Lower leg skin (tissue), 4 donors: ENCODE measurements around the gene AHRR. TPM values are rescaled to one million over a fixed set of nuclear protein-coding genes. Genes with fewer than 3 reads are reported as not detected.
A peak's percentile ranks its signal among the peaks of the same experiment; 100 is the strongest.

Experiments used
- DNase-seq, 2 donors: peaks; one replicate each; pipeline ENCODE4 v3.0.0-alpha.2; 2019; ENCODE audit warnings: low spot score in 2 of 2
- H3K4me3 ChIP-seq: fragments of 200-600 bp; sonication (generic); 2 replicates; pipeline ENCODE4 v1.5.1; 2017; ENCODE audit warnings: mild to moderate bottlenecking, low read depth; ENCODE audit not compliant: poor library complexity, severe bottlenecking
- CTCF ChIP-seq, 3 donors: fragments of 450-650 bp; IDR thresholded peaks; one replicate each; pipeline ENCODE4 v1.5.1; 2016; ENCODE audit warnings: antibody characterized with exemption in 3 of 3, mild to moderate bottlenecking in 3 of 3, moderate library complexity in 2 of 3
- POLR2A ChIP-seq, 2 donors: fragments of 450-650 bp; IDR thresholded peaks; one replicate each; pipeline ENCODE4 v1.6.1; 2016 to 2017; ENCODE audit warnings: antibody characterized with exemption in 2 of 2, mild to moderate bottlenecking in 1 of 2, moderate library complexity in 1 of 2
- WGBS, 2 donors: methylation state at CpG; one replicate each; pipeline ENCODE4 v1.1.5; 2018; 5-methylcytosine and 5-hydroxymethylcytosine counted together
- intact Hi-C: fragments of 100-400 bp; cut with DNase I; formaldehyde crosslinking; loops from one replicate; pipeline ENCODE4 v1.15.0; 2023; ENCODE audit warnings: low total_unique reads
- total RNA-seq, 4 donors: library from RNA; depleted of rRNA; stranded (reverse); fragments of >200 nt; gene quantifications; one replicate each; pipeline ENCODE4 v1.1.0, GENCODE V29; 2016

Gene AHRR
- total RNA-seq, 4 donors from 2014 or later: 3.6 to 19.6 (median 6.0) TPM

DNA sequence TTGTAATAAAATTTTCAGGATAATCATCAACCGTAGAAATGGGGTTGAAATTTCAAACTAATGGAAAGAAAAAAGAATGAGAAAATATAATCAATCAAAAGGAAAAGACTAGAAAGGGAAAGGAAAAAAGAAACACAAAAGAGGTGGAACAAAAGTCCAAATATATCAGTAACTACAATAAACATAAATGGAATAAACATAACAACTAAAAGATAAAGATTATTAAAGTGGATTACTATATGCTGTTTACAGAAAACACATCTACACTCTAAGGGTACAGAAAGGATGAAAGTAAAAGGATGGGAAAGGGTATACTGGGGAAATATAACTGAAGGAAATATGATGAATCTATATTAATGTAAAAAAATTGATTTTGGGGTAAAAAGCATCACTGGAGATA lies 43.0 kb downstream of the AHRR start:
- 92 to 98% methylated on average over 1 of the region's 1 CpG for WGBS, 2 donors
- H3K4me3 ChIP-seq: no peak overlapping the region
- no peak for TF ChIP-seq CTCF (IDR thresholded peaks at IDR 0.05)
- no peak for TF ChIP-seq POLR2A (IDR thresholded peaks at IDR 0.05)
- DNase-seq: no peak
- intact Hi-C loops: no loop called here

DNA sequence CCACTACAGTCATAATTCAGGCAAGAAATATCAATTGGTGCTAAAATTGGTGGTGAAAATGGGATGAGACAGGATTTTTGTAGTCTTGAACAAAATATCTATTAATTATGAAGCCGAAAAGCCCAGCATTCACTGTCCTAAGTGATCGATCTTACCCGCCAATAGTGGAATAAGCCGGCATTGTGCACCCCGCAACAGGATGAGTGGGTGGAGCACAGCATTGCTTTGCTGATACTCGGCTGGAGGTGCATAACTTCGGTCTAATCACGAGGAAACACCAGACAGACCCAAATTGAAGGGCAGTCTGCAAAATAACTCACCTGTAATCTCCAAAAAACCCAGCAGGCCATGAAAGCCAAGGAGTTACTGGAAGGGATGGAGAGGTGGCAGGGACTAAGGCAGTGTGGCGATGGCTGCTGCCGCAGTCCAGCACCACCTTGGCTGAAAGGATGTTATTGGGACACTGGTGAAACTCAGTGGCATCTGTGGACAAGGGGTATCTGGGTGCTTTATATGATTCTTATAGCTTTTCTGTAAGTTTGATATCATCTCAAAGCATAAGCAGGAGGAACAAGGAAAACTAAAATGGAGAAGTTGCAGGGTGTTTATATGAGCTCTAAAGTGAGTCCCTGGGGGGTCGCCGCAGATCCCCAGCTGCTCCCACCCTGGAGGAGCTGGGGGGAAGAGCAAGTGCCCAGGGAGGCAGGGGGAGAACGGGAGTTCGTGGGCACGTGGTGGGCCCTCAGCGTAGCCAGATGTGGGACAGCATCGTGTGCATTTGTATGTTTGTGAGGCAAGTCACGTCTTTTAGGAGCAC lies 45.2 kb downstream of the AHRR start:
- TF ChIP-seq CTCF (IDR thresholded peaks at IDR 0.05): no peak
- no peak for TF ChIP-seq POLR2A (IDR thresholded peaks at IDR 0.05)
- WGBS, 2 donors: 85 to 91% methylated on average over 18 of the region's 18 CpGs
- H3K4me3 ChIP-seq: no peak overlapping the region
- peak in 1 of 2 donors; percentile 70 for DNase-seq
- intact Hi-C loops: no loop called here

- intact Hi-C loops: no loop called here
- TF ChIP-seq CTCF (IDR thresholded peaks at IDR 0.05) (no peak), POLR2A (IDR thresholded peaks at IDR 0.05) (no peak)
- WGBS, 2 donors: 88 to 92% methylated on average over 22 of the region's 22 CpGs
- peak; percentile 10 to 73 for DNase-seq
- no peak overlapping the region for H3K4me3 ChIP-seq
These were observed 46.0 kb downstream of the AHRR start for GRCh38 chr5:367358-368130.

DNA sequence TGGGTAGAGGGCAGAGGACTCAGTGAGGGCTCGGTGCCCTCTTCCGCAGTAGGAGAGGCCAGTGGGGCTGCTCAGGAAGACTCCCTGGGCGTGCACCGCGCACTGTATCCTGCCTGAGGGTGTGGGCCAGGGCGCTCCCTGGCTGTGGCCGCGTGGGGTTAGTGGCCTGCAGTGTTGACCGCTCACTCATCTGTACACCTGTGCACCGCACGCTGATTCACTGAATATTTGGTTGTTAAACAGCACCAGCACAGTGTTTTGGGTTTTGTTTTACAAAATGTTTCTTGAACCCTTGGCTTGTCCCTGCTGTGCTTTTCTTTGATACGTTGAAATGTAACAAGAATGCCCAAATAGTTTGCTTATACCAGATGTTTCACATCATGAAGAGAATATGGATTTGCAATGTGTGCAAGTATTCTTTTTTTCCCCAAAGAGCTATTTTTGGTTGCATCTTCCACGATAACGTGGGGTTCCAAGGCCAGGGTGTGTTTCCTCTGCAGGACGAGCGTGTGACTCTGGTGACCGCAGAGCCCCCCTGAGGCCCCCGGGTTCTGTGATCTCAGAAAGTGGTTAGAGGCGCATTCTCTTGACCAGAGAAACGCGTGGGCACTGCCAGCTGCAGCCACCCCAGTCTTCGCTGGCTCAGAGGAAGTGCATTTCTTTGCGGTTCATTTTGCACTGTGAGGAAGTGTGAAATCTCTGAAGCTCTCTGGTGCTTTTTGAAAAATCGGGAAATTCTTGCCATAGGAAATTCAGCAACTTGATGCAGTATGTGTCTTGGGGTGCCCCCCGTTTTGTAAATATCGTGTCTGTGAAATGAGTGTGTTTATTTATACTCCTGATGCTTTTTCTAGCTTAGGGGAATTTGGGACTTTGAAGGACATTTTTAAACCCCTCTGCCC lies 46.9 kb downstream of the AHRR start:
- WGBS, 2 donors: 65 to 67% methylated on average over 26 of the region's 26 CpGs

More for the DNA sequence above, 46.9 kb downstream of the AHRR start:
- H3K4me3 ChIP-seq: no peak overlapping the region
- intact Hi-C loops: no loop called here
- TF ChIP-seq POLR2A (IDR thresholded peaks at IDR 0.05): no peak
- TF ChIP-seq CTCF (IDR thresholded peaks at IDR 0.05): no peak
- peak; percentile 13 to 83 for DNase-seq
